GM12878 (cell line): ENCODE results near the gene UNC13B.

ENCODE experiments used
- CBFB ChIP-seq: IDR thresholded peaks from 2 replicates; pipeline ENCODE4 v1.6.1; 2016; ENCODE audit warnings: antibody characterized with exemption, low read depth
- CREB1 ChIP-seq: IDR thresholded peaks from 2 replicates; pipeline ENCODE4 v1.6.1; 2012; ENCODE audit warnings: low read depth, mild to moderate bottlenecking, inconsistent platforms
- EP300 ChIP-seq, 2 experiments: fragments of 150-350 bp in 1 of 2; IDR thresholded peaks; 2 replicates each; pipeline ENCODE4 v1.6.1; 2011 to 2012; ENCODE audit warnings: low read depth in 2 of 2, low read length in 2 of 2, borderline replicate concordance in 1 of 2, improper control_type of control experiment in 1 of 2, inconsistent platforms in 1 of 2; ENCODE audit not compliant: control insufficient read depth in 1 of 2
- KDM1A ChIP-seq: fragments of 200-600 bp; sonication (generic); IDR thresholded peaks from 2 replicates; pipeline ENCODE4 v1.6.1; 2016; ENCODE audit warnings: borderline replicate concordance
- MXI1 ChIP-seq: fragments of 150-350 bp; IDR thresholded peaks from 2 replicates; pipeline ENCODE4 v1.6.1; 2011; ENCODE audit warnings: low read depth, mild to moderate bottlenecking, inconsistent platforms, low read length, improper control_type of control experiment
- POLR2A ChIP-seq: IDR thresholded peaks from 2 replicates; pipeline ENCODE4 v1.6.1; 2011; ENCODE audit warnings: low read depth, mild to moderate bottlenecking, low read length
- SMAD1 ChIP-seq: fragments of 450-650 bp; IDR thresholded peaks from 2 replicates; pipeline ENCODE4 v1.6.1; 2018; ENCODE audit warnings: mild to moderate bottlenecking, low read depth; ENCODE audit not compliant: partially characterized antibody
- TF ChIP-seq, protein P1 (sequence below): IDR thresholded peaks from 2 replicates; pipeline ENCODE4 v1.6.1; 2012; ENCODE audit warnings: low read length, inconsistent platforms
- TF ChIP-seq, protein P2 (sequence below), 3 experiments: IDR thresholded peaks in 2 of 3; conservative IDR thresholded peaks in 1 of 3; 2 replicates each; pipeline ENCODE4 v1.5.1; 2011; ENCODE audit warnings: low read depth in 3 of 3, low read length in 3 of 3, mild to moderate bottlenecking in 3 of 3, control low read depth in 2 of 3, moderate library complexity in 2 of 3, inconsistent platforms in 1 of 3, mixed read lengths in 1 of 3; ENCODE audit not compliant: control insufficient read depth in 2 of 3, insufficient read depth in 1 of 3; ENCODE audit errors: extremely low read depth in 1 of 3

DNA sequence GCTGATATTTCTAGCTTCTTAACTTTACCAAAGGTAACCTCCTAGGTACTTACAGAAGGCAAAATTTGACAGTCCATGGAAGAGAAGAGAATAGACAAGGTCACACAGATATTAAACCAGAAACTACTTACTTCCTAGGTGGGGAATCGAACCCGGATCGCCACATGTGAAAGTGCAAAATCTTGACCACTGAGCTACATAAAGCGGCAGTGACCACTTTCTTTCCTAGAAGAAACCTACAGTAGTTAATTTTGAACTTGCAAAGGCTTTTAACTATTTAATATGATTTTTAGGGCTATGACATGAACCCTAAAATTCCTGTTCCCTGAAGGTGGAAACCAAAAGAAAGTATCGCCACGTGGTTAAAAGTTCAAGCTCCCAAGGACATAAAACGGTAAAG is 25.8 kb upstream of the UNC13B start:
- TF ChIP-seq POLR2A, result no peak
- TF ChIP-seq CBFB, result no peak
- no peak for TF ChIP-seq KDM1A
- TF ChIP-seq, protein P1, sequence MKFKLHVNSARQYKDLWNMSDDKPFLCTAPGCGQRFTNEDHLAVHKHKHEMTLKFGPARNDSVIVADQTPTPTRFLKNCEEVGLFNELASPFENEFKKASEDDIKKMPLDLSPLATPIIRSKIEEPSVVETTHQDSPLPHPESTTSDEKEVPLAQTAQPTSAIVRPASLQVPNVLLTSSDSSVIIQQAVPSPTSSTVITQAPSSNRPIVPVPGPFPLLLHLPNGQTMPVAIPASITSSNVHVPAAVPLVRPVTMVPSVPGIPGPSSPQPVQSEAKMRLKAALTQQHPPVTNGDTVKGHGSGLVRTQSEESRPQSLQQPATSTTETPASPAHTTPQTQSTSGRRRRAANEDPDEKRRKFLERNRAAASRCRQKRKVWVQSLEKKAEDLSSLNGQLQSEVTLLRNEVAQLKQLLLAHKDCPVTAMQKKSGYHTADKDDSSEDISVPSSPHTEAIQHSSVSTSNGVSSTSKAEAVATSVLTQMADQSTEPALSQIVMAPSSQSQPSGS, result no peak
- no peak for TF ChIP-seq SMAD1
- TF ChIP-seq CREB1, result no peak
- no peak for TF ChIP-seq MXI1
- TF ChIP-seq, protein P2, sequence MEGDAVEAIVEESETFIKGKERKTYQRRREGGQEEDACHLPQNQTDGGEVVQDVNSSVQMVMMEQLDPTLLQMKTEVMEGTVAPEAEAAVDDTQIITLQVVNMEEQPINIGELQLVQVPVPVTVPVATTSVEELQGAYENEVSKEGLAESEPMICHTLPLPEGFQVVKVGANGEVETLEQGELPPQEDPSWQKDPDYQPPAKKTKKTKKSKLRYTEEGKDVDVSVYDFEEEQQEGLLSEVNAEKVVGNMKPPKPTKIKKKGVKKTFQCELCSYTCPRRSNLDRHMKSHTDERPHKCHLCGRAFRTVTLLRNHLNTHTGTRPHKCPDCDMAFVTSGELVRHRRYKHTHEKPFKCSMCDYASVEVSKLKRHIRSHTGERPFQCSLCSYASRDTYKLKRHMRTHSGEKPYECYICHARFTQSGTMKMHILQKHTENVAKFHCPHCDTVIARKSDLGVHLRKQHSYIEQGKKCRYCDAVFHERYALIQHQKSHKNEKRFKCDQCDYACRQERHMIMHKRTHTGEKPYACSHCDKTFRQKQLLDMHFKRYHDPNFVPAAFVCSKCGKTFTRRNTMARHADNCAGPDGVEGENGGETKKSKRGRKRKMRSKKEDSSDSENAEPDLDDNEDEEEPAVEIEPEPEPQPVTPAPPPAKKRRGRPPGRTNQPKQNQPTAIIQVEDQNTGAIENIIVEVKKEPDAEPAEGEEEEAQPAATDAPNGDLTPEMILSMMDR (IDR thresholded peaks at IDR 0.05 in 2 of 3, conservative IDR thresholded peaks at IDR 0.05 in 1 of 3; ENCODE audit: control insufficient read depth in 2 of 3, extremely low read depth in 1 of 3, insufficient read depth in 1 of 3, low read depth in 3 of 3, low read length in 3 of 3), result no peak
- TF ChIP-seq EP300 (IDR thresholded peaks at IDR 0.05; ENCODE audit: borderline replicate concordance in 1 of 2, control insufficient read depth in 1 of 2, low read depth in 2 of 2, low read length in 2 of 2), result no peak
